ENCODE data around the gene FAM228B.

FAM228B gene

GRCh38 chr2:24206242-24206641, 83.0 kb downstream of the FAM228B start:
- no peak for DNase-seq

- DNase-seq: no peak
Observed at GRCh38 chr2:24206714-24207113, 83.4 kb downstream of the FAM228B start.

- DNase-seq: no peak
Observed at GRCh38 chr2:24207359-24207758, 84.1 kb downstream of the FAM228B start.

GRCh38 chr2:24208490-24208889, 85.2 kb downstream of the FAM228B start:
- no peak for DNase-seq

GRCh38 chr2:24209389-24210105, 86.3 kb downstream of the FAM228B start:
- DNase-seq: no peak

GRCh38 chr2:24210106-24210455, 86.8 kb downstream of the FAM228B start:
- no peak for DNase-seq

GRCh38 chr2:24210723-24211122, 87.5 kb downstream of the FAM228B start:
- DNase-seq: no peak

- DNase-seq: no peak
Observed at GRCh38 chr2:24211408-24211807, 88.1 kb downstream of the FAM228B start.

- no peak for DNase-seq
Observed at GRCh38 chr2:24214880-24215279, 91.6 kb downstream of the FAM228B start.

Measured in bone marrow (tissue), 2 donors.